Measurements from ENCODE around the gene UNC79.

DNA sequence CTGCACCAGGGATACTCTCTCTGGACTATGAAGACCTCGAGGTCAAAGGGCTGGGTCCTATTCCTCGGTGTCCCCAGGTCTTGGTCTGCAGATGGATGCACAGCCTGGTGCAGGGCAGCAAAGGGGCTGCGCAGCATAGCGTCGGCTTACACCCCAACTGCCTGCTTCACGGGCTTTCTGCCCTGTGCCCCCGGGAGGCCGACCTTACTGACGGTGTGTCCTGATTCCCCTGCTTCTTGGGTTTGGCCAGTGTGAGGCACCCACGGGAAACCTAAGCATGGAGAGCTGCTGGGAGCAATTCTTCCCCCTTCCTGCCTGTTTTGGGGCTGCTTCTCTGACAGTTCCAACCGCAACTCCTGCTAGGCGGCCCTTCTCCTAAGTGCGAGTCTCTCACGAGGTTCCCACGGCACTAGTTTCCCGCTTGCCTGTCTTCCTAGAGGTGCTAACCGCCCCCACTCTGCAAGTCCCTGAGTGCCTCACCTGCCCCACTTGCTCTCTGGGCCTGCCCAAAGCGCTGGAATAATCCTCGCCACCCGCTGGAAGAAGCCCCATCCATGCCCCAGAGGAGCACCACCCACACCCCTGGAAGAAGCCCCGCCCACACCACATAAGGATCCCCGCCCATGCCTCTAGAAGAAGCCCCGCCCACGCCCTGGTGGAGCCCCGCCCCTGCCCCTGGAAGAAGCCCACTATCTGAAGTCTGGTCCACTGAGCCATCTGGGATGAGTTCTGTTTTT is 303.5 kb downstream of the UNC79 start:
- no peak for TF ChIP-seq SPI1 (IDR thresholded peaks at IDR 0.05; ENCODE audit: borderline replicate concordance, low read depth)
- TF ChIP-seq, protein P1, sequence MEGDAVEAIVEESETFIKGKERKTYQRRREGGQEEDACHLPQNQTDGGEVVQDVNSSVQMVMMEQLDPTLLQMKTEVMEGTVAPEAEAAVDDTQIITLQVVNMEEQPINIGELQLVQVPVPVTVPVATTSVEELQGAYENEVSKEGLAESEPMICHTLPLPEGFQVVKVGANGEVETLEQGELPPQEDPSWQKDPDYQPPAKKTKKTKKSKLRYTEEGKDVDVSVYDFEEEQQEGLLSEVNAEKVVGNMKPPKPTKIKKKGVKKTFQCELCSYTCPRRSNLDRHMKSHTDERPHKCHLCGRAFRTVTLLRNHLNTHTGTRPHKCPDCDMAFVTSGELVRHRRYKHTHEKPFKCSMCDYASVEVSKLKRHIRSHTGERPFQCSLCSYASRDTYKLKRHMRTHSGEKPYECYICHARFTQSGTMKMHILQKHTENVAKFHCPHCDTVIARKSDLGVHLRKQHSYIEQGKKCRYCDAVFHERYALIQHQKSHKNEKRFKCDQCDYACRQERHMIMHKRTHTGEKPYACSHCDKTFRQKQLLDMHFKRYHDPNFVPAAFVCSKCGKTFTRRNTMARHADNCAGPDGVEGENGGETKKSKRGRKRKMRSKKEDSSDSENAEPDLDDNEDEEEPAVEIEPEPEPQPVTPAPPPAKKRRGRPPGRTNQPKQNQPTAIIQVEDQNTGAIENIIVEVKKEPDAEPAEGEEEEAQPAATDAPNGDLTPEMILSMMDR (IDR thresholded peaks at IDR 0.05; ENCODE audit: insufficient read depth, low read length) = no peak
- TF ChIP-seq REST (IDR thresholded peaks at IDR 0.05; ENCODE audit: insufficient replicate concordance, low read depth) = no peak
- no peak for TF ChIP-seq POLR2AphosphoS5 (IDR thresholded peaks at IDR 0.05; ENCODE audit: low read depth)
- no peak for TF ChIP-seq GABPA (IDR thresholded peaks at IDR 0.05; ENCODE audit: low read depth)
